ENCODE measurements around the gene RNASEH2A. TPM values are rescaled to one million over a fixed set of nuclear protein-coding genes. Genes with fewer than 3 reads are reported as not detected.

Gene RNASEH2A
- polyA plus RNA-seq, 1 donor from 2014 or later = 28.2 TPM

- H4K20me1 ChIP-seq (ENCODE audit: insufficient read depth) = no peaks in the 10 kb centered on the region
- TF ChIP-seq TAF1 (IDR thresholded peaks at IDR 0.05; ENCODE audit: low read depth) = no peak
- TF ChIP-seq EP300 (conservative IDR thresholded peaks at IDR 0.05; ENCODE audit: poor library complexity, severe bottlenecking) = no peak
- TF ChIP-seq RAD21 (conservative IDR thresholded peaks at IDR 0.05) = no peak
- no peak for TF ChIP-seq SMC3 (conservative IDR thresholded peaks at IDR 0.05; ENCODE audit: poor library complexity)
- TF ChIP-seq, protein P1, sequence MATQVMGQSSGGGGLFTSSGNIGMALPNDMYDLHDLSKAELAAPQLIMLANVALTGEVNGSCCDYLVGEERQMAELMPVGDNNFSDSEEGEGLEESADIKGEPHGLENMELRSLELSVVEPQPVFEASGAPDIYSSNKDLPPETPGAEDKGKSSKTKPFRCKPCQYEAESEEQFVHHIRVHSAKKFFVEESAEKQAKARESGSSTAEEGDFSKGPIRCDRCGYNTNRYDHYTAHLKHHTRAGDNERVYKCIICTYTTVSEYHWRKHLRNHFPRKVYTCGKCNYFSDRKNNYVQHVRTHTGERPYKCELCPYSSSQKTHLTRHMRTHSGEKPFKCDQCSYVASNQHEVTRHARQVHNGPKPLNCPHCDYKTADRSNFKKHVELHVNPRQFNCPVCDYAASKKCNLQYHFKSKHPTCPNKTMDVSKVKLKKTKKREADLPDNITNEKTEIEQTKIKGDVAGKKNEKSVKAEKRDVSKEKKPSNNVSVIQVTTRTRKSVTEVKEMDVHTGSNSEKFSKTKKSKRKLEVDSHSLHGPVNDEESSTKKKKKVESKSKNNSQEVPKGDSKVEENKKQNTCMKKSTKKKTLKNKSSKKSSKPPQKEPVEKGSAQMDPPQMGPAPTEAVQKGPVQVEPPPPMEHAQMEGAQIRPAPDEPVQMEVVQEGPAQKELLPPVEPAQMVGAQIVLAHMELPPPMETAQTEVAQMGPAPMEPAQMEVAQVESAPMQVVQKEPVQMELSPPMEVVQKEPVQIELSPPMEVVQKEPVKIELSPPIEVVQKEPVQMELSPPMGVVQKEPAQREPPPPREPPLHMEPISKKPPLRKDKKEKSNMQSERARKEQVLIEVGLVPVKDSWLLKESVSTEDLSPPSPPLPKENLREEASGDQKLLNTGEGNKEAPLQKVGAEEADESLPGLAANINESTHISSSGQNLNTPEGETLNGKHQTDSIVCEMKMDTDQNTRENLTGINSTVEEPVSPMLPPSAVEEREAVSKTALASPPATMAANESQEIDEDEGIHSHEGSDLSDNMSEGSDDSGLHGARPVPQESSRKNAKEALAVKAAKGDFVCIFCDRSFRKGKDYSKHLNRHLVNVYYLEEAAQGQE (IDR thresholded peaks at IDR 0.05; ENCODE audit: borderline replicate concordance) = no peak
- TF ChIP-seq EZH2 (IDR thresholded peaks at IDR 0.05; ENCODE audit: borderline replicate concordance, insufficient read depth, low read length, poor library complexity, severe bottlenecking) = no peak
- no peak for TF ChIP-seq MXI1 (conservative IDR thresholded peaks at IDR 0.05; ENCODE audit: poor library complexity, severe bottlenecking)
- TF ChIP-seq POLR2AphosphoS5 (IDR thresholded peaks at IDR 0.05) = no peak
- TF ChIP-seq, protein P2, sequence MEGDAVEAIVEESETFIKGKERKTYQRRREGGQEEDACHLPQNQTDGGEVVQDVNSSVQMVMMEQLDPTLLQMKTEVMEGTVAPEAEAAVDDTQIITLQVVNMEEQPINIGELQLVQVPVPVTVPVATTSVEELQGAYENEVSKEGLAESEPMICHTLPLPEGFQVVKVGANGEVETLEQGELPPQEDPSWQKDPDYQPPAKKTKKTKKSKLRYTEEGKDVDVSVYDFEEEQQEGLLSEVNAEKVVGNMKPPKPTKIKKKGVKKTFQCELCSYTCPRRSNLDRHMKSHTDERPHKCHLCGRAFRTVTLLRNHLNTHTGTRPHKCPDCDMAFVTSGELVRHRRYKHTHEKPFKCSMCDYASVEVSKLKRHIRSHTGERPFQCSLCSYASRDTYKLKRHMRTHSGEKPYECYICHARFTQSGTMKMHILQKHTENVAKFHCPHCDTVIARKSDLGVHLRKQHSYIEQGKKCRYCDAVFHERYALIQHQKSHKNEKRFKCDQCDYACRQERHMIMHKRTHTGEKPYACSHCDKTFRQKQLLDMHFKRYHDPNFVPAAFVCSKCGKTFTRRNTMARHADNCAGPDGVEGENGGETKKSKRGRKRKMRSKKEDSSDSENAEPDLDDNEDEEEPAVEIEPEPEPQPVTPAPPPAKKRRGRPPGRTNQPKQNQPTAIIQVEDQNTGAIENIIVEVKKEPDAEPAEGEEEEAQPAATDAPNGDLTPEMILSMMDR (IDR thresholded peaks at IDR 0.05; ENCODE audit: poor library complexity, severe bottlenecking) = no peak
- no peaks in the 10 kb centered on the region for H3K9me2 ChIP-seq (ENCODE audit: insufficient read depth, low read length)
- H3K9me3 ChIP-seq (ENCODE audit: low read length) = no peaks in the 10 kb centered on the region
- H3K36me3 ChIP-seq (ENCODE audit: insufficient read depth, low read length) = no peaks in the 10 kb centered on the region
- peak overlapping the region; percentile 97 for H3K9ac ChIP-seq (ENCODE audit: low read length)
- peak overlapping the region; percentile 95 for H3K4me3 ChIP-seq (ENCODE audit: low read length)
- peak overlapping the region; percentile 85 for H3K27ac ChIP-seq (ENCODE audit: low read length)
- H3F3A ChIP-seq (ENCODE audit: insufficient read depth, low read length, poor library complexity, severe bottlenecking) = no peaks in the 10 kb centered on the region
- H3K27me3 ChIP-seq (ENCODE audit: insufficient read depth, low read depth, low read length) = no peaks in the 10 kb centered on the region
- peak overlapping the region; percentile 69 for H3K4me2 ChIP-seq (ENCODE audit: low read length)
- peaks cover 19% of the 10 kb centered on the region for H3K79me2 ChIP-seq (replicated peaks; ENCODE audit: insufficient read depth, low read length)
- peak overlapping the region; percentile 83 for H2AFZ ChIP-seq (ENCODE audit: low read depth, low read length)
These were observed 3.9 kb upstream of the RNASEH2A start for GRCh38 chr19:12802267-12803106.

- H4K20me1 ChIP-seq (ENCODE audit: insufficient read depth) = no peaks in the 10 kb centered on the region
- H3K27ac ChIP-seq (ENCODE audit: low read length) = no peak overlapping the region
- no peak overlapping the region for H3K4me2 ChIP-seq (ENCODE audit: low read length)
- H2AFZ ChIP-seq (ENCODE audit: low read depth, low read length) = no peak overlapping the region
- TF ChIP-seq TAF1 (IDR thresholded peaks at IDR 0.05; ENCODE audit: low read depth) (no peak), RAD21 (conservative IDR thresholded peaks at IDR 0.05) (no peak), POLR2AphosphoS5 (IDR thresholded peaks at IDR 0.05) (no peak)
- H3K36me3 ChIP-seq (ENCODE audit: insufficient read depth, low read length) = no peaks in the 10 kb centered on the region
- H3F3A ChIP-seq (ENCODE audit: insufficient read depth, low read length, poor library complexity, severe bottlenecking) = no peaks in the 10 kb centered on the region
- no peak overlapping the region for H3K9ac ChIP-seq (ENCODE audit: low read length)
- H3K4me3 ChIP-seq (ENCODE audit: low read length) = no peak overlapping the region
- no peaks in the 10 kb centered on the region for H3K9me3 ChIP-seq (ENCODE audit: low read length)
- peaks cover 19% of the 10 kb centered on the region for H3K79me2 ChIP-seq (replicated peaks; ENCODE audit: insufficient read depth, low read length)
- H3K9me2 ChIP-seq (ENCODE audit: insufficient read depth, low read length) = no peaks in the 10 kb centered on the region
- no peaks in the 10 kb centered on the region for H3K27me3 ChIP-seq (ENCODE audit: insufficient read depth, low read depth, low read length)
These were observed 2.3 kb upstream of the RNASEH2A start for GRCh38 chr19:12804051-12804450.

All from neural cell (in vitro differentiated cells).